ENCODE data around the gene ATP12A. TPM values are rescaled to one million over a fixed set of nuclear protein-coding genes. Genes with fewer than 3 reads are reported as not detected.

ATP12A gene
- total RNA-seq, 4 donors from 2014 or later: 0.27 TPM; not detected in 3

DNA sequence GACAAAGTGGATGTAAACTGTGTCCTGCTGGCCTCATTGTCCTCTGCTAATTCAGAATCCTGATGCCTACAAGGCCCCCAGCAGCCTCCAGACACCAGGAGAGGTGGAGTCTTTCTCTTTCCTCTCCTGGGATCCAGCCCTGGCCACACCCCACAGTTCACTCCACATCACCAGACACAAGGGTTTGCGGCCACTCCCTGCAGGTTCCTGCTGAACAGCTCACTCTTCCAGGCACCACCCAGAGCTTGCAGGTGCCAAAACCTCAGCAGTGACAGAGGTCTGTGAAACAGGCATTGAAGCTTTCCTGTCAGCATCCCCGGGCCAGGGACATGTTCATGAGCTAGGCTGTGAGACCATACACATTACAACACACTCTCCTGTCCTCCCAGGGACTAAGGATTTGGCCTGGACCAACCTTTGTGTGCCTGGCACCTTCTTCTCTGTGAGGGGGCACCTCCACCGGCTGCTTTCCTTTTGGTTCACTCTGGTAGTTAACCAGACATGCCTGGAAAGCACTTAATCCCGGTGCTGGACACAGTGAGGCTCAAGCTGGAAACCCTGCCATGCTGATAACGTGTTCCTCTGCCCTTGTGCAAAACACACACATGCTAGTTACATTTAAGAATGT lies 11.1 kb upstream of the ATP12A start:
- Histone ChIP-seq H3K36me3 (no peaks in the 10 kb centered on the region), H3K4me1 (peaks cover 0 to 4% of the 10 kb centered on the region in 2 donors), H3K27ac (no peak overlapping the region), H3K27me3 (no peaks in the 10 kb centered on the region), H3K9me3 (no peaks in the 10 kb centered on the region), H3K4me3 (replicated peaks in 1 of 3) (no peak overlapping the region)
- intact Hi-C loops (cut with DNase I): no loop called here
- TF ChIP-seq, protein P1, sequence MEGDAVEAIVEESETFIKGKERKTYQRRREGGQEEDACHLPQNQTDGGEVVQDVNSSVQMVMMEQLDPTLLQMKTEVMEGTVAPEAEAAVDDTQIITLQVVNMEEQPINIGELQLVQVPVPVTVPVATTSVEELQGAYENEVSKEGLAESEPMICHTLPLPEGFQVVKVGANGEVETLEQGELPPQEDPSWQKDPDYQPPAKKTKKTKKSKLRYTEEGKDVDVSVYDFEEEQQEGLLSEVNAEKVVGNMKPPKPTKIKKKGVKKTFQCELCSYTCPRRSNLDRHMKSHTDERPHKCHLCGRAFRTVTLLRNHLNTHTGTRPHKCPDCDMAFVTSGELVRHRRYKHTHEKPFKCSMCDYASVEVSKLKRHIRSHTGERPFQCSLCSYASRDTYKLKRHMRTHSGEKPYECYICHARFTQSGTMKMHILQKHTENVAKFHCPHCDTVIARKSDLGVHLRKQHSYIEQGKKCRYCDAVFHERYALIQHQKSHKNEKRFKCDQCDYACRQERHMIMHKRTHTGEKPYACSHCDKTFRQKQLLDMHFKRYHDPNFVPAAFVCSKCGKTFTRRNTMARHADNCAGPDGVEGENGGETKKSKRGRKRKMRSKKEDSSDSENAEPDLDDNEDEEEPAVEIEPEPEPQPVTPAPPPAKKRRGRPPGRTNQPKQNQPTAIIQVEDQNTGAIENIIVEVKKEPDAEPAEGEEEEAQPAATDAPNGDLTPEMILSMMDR (IDR thresholded peaks at IDR 0.05): no peak
- no peak for TF ChIP-seq POLR2A (IDR thresholded peaks at IDR 0.05)
- 93 to 100% methylated on average over 4 to 5 of the region's 5 CpGs for WGBS, 2 donors
- DNase-seq: no peak

DNA sequence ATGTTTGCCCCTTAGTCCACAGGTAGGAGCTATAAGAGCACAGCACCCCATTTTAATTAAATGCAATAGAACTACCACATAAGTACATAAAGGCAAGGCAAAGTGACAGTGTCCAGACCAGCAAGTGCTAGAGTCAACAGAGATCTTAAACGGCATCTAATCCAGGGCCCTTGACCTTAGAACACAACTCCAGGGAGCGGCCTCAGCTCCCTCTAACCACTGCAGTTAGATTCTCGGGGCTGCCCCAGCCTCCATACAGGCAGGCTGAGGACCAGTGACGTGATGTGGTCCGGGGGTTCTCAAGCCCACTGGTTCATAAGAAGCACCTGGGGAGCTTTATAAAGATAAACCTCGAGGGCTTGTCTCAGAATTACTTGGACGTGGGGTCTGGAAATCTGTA lies 10.0 kb upstream of the ATP12A start:
- peaks cover 0 to 4% of the 10 kb centered on the region in 2 donors for H3K4me1 ChIP-seq
- TF ChIP-seq POLR2A (IDR thresholded peaks at IDR 0.05): no peak
- TF ChIP-seq, protein P1 (IDR thresholded peaks at IDR 0.05): no peak
- H3K4me3 ChIP-seq (replicated peaks in 1 of 3): no peak overlapping the region
- no peak overlapping the region for H3K27ac ChIP-seq
- H3K9me3 ChIP-seq: no peaks in the 10 kb centered on the region
- WGBS, 2 donors: 66 to 74% methylated on average over 7 of the region's 7 CpGs
- no peaks in the 10 kb centered on the region for H3K27me3 ChIP-seq
- no peaks in the 10 kb centered on the region for H3K36me3 ChIP-seq
- no peak for DNase-seq
- intact Hi-C loops (cut with DNase I): no loop called here

DNA sequence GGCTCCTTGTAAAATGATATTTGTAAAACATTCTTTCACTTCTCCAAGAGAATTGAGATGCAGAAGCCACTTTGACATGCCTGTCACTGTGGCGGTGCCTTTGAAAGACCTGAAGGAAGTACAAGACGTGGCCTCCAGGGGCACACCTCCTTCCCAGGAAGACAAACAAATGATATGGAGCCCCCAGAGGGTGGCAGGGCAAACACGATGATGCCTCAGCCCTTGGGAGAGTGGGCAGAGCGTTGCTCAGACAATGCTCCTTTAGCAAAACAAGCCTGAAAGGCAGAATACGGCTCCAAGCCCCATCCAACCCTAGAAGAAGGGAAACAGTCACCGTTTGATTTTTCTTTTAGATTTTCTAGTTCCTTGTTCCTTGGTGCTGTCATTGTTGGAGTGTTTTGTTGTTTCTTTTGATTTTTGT lies 9.2 kb upstream of the ATP12A start:
- intact Hi-C loops (cut with DNase I): no loop called here
- Histone ChIP-seq H3K27me3 (no peaks in the 10 kb centered on the region), H3K27ac (peak overlapping the region in 2 of 3 donors; percentile 2 to 6), H3K9me3 (no peaks in the 10 kb centered on the region), H3K4me3 (replicated peaks in 1 of 3) (no peak overlapping the region), H3K36me3 (no peaks in the 10 kb centered on the region), H3K4me1 (peaks cover 0 to 4% of the 10 kb centered on the region in 2 donors)
- DNase-seq: no peak
- WGBS, 2 donors: 8% methylated on average over 6 of the region's 6 CpGs
- TF ChIP-seq, protein P1 (IDR thresholded peaks at IDR 0.05): no peak
- TF ChIP-seq POLR2A (IDR thresholded peaks at IDR 0.05): no peak

DNA sequence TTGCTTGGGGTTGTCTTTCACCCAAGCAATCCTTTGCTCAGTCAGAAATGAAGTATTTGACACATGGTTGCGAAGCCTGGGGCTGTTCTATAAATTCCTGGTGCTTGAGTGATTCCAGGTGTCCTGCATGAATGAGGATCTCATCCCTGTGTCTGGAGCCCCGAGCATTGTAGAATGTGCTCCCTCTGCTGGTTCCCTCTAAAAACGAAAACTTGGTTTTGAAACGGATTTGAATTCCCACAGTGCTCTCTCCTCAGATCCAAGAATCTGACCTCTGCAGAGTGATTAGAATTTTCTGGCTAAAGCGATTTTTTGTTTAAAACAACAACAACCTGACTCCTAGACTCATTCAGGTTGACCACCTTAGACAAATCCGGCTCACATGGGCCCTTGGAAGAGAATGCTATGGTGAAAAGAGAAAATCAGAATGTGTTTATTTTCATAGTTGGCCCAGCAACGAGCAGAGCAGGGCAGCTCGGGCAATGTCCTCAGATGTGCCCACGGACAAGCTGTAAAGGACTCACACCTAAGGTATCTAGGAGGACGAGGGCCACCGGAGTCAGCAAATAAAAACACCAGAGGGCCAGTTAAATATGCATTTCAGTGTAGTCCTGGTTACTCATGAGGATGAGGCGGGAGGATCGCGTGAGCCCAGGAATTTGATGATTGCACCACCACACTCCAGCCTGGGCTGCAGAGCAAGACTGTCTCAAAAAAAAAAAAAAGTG lies 8.7 kb upstream of the ATP12A start:
- 23 to 29% methylated on average over 14 of the region's 14 CpGs for WGBS, 2 donors
- intact Hi-C loops (cut with DNase I): no loop called here
- no peaks in the 10 kb centered on the region for H3K27me3 ChIP-seq
- H3K27ac ChIP-seq: peak overlapping the region in 2 of 3 donors; percentile 2 to 6
- H3K9me3 ChIP-seq: no peaks in the 10 kb centered on the region
- peak; percentile 34 to 38 for DNase-seq
- no peaks in the 10 kb centered on the region for H3K36me3 ChIP-seq
- no peak overlapping the region for H3K4me3 ChIP-seq (replicated peaks in 1 of 3)
- peaks cover 0 to 4% of the 10 kb centered on the region in 2 donors for H3K4me1 ChIP-seq
- TF ChIP-seq, protein P1 (IDR thresholded peaks at IDR 0.05): peak in 5 of 6 experiments; percentile 53 to 62 (median 60)
- TF ChIP-seq POLR2A (IDR thresholded peaks at IDR 0.05): no peak

Data from thyroid gland (tissue), 4 donors.